Subcutaneous abdominal adipose tissue (tissue), 5 donors: Measurements from ENCODE around the gene DCPS.
"Not testable (repeated sequence)": the region's sequence is repeated elsewhere in the genome, so short reads cannot be mapped to it uniquely, and the experiment has no call there.

Experiments used
- H3K27ac ChIP-seq: one replicate; pipeline ENCODE4 v1.7.0; 2013; ENCODE audit warnings: low read depth, mild to moderate bottlenecking, inconsistent platforms, low read length, moderate library complexity
- H3K27me3 ChIP-seq, 5 donors: one replicate each; pipeline ENCODE4 v1.7.0; 2013; ENCODE audit warnings: low read length in 5 of 5, inconsistent platforms in 1 of 5; ENCODE audit not compliant: control insufficient read depth in 5 of 5, insufficient read depth in 4 of 5
- H3K36me3 ChIP-seq, 5 donors: one replicate each; pipeline ENCODE4 v1.7.0; 2013; ENCODE audit warnings: low read length in 5 of 5; ENCODE audit not compliant: control insufficient read depth in 5 of 5, insufficient read depth in 5 of 5
- H3K4me1 ChIP-seq, 5 donors: one replicate each; pipeline ENCODE4 v1.7.0; 2013; ENCODE audit warnings: low read length in 5 of 5, mild to moderate bottlenecking in 3 of 5, moderate library complexity in 1 of 5; ENCODE audit not compliant: control insufficient read depth in 5 of 5, insufficient read depth in 5 of 5
- H3K4me3 ChIP-seq, 5 donors: one replicate each; pipeline ENCODE4 v1.7.0; 2013; ENCODE audit warnings: low read length in 5 of 5, low read depth in 1 of 5
- H3K9ac ChIP-seq, 5 donors: one replicate each; pipeline ENCODE4 v1.7.0; 2013; ENCODE audit warnings: low read length in 5 of 5, mild to moderate bottlenecking in 4 of 5, moderate library complexity in 3 of 5
- H3K9me3 ChIP-seq, 5 donors: one replicate each; pipeline ENCODE4 v1.7.0; 2013; ENCODE audit warnings: low read length in 5 of 5; ENCODE audit not compliant: control insufficient read depth in 5 of 5
- donor health status: healthy.
- donor health status: healthy.
- donor health status: healthy.
- donor health status: healthy.
- donor health status: healthy.

Gene DCPS

DNA sequence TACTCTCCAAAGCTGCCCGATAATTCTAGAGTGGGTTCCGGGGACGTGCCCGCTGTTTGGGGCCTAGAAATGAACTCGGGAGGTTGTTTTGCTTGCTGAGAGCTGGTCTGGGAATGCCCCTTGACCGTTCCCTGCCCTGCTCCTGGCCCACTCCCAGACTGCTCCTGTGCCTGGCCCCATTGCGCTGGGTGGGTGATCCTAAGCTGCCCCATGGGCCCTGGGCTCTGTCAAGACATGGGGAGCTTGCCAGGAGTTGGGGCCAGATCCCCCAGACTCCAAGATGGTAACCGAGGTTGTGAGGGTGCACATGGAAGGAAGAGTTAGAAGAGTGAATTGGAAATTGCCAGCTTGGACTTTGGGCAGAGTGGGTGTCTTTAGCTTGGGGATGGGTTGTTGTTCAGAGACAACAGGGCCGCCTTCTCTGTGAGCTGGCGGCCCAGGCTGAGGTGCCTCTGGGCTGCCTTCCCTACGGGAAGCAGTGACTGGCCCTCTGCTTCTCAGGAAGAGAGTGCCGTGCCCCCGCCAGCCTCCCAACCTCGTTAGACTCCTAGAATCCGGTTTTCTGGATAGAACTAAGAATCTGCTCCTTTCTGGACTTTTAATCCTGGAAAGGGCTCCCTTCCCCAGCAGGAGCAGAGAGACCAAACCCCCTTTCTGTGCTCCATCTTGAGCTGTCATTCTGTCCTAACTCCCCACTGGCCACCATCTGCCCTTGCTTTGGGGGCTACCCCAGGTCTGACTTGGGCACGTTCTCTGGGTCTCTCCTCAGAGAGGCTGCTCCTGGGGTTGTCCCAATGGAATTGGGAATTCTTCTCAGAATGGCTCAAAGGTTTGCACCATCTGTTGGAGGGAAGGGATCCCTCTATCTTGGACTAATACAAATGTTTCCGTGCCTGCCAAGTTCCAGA lies 53.4 kb downstream of the DCPS start:
- Histone ChIP-seq H3K9me3 (no peaks in the 10 kb centered on the region), H3K9ac (peak overlapping the region; percentile 65 to 77 (median 72)), H3K27ac (peak overlapping the region; percentile 90), H3K27me3 (no peaks in the 10 kb centered on the region), H3K4me3 (peak overlapping the region; percentile 48 to 88 (median 79)), H3K36me3 (no peaks in the 10 kb centered on the region), H3K4me1 (peaks cover 15 to 64% (median 60%) of the 10 kb centered on the region in 5 donors)

DNA sequence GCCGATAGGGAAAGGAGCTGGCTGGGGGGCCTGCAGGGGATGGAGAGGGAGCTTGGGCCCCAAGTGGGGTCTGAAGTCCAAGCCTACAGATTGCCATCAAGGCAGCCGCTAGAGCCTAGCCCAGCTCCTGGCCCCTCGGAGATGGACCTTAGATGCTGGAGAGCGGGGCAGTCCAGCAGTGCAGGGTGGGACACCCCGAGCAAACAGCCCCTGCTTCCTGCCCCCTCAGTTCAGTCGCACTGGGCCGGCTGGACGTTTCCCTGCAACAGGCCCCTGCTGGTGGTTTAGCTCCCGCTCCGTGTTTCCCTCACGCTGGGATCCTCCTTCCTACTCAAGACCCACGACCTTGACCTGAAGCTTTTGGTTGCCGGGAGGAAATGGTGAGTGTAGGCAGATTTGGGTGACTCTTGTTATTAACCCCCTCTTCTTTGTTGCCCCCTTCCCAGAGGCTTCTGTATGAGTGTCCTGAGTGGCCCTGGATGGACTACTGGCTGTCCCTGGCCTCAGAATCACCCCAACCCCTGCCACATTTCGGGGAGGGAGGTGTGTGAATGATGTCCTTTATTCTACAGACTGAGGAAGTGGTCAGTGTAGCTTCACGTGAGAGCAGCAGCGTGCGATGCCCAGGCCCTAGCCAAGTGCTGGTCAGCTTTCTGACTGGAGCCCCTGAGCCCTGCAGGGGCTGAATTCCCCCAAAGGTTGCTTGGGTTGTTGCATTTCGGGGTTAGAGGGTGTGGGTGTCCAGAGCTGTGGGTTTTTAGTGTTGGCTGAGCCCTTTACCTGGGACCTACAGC lies 54.3 kb downstream of the DCPS start:
- peaks cover 15 to 69% (median 65%) of the 10 kb centered on the region in 5 donors for H3K4me1 ChIP-seq
- peak overlapping the region; percentile 90 for H3K27ac ChIP-seq
- H3K4me3 ChIP-seq = peak overlapping the region in 4 of 5 donors; percentile 1 to 79 (median 21)
- H3K36me3 ChIP-seq = no peaks in the 10 kb centered on the region
- H3K9me3 ChIP-seq = no peaks in the 10 kb centered on the region
- no peaks in the 10 kb centered on the region for H3K27me3 ChIP-seq
- H3K9ac ChIP-seq = peak overlapping the region in 2 of 5 donors; percentile 65 to 77

DNA sequence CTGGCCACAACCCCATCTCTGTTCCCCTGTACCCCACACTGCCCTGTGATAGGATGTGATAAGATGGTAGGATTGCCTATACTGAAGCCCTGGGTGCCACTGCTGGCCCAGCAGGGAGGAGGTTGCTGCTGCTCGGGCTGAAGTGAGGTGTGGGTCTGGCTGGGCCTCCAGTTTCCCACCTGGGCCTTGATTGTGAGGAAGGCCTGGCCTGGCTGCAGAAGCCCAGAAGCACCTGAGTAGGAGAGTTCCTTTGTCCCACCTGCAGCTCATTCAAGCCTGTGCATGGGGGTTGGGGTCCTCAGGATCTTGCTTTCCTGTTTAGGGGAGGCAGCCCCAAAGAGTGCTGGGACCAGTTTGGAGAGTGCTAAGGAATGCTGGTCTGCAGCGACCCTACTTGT lies 54.9 kb downstream of the DCPS start:
- H3K9me3 ChIP-seq = no peaks in the 10 kb centered on the region
- peak overlapping the region in 1 of 5 donors; percentile 11 for H3K4me3 ChIP-seq
- H3K9ac ChIP-seq = peak overlapping the region in 1 of 5 donors; percentile 47
- H3K36me3 ChIP-seq = no peaks in the 10 kb centered on the region
- H3K27ac ChIP-seq = peak overlapping the region; percentile 60
- peaks cover 15 to 69% (median 66%) of the 10 kb centered on the region in 5 donors for H3K4me1 ChIP-seq
- no peaks in the 10 kb centered on the region for H3K27me3 ChIP-seq

DNA sequence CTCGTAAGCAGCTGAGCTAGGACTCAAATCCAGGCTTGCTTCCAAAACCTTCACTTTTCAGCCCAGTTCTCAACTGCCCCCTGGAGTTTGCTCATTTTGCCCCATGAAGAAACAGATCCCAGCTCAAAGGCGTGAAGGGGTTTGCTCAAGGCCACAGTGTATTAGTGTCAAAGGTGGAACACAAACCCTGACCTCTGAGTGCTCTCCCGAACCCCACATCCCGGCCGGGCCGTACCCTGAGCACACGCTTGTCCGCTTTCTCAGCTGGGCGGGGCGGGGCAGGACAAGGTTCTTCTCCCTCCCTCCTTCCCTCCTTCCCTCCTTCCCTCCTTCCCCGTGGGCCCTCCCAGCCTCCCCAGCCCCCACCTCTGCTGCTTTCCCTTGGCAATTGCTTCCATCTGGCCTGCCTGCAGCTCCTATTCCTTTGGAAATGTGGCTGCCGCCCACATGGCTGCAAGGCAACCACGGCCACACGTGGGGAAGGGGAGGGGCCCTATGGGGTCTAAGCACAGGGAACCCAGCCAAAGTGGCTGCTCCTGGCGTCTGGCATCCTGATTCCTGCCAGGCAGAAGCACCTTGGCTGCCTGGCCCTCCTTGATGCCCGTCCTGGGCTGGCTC lies 55.7 kb downstream of the DCPS start:
- Histone ChIP-seq H3K9me3 (no peaks in the 10 kb centered on the region), H3K27me3 (no peaks in the 10 kb centered on the region), H3K27ac (peak overlapping the region; percentile 60), H3K9ac (peak overlapping the region in 1 of 5 donors; percentile 47), H3K36me3 (no peaks in the 10 kb centered on the region), H3K4me3 (peak overlapping the region in 4 of 5 donors; percentile 9 to 48 (median 36)), H3K4me1 (peaks cover 15 to 66% (median 62%) of the 10 kb centered on the region in 5 donors)

DNA sequence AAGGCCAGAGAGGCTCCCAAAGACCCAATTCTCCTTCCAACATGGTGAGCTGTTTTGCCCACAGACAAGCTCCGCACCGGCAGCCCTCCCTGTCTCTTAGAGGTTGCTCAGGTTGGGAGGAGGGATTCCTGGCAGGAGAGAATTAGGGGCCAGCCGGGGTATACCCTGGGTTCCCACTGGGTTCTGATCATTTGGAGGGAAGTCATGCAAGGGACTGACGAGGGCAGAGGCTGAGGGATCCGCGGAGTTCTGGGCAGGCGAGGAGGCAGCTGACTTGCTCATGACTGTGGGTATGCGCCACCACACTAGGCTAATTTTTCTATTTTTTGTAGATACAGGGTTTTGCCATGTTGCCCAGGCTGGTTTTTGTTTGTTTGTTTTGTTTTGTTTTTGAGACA lies 56.2 kb downstream of the DCPS start:
- peak overlapping the region in 2 of 5 donors; percentile 4 to 48 for H3K4me3 ChIP-seq

DNA sequence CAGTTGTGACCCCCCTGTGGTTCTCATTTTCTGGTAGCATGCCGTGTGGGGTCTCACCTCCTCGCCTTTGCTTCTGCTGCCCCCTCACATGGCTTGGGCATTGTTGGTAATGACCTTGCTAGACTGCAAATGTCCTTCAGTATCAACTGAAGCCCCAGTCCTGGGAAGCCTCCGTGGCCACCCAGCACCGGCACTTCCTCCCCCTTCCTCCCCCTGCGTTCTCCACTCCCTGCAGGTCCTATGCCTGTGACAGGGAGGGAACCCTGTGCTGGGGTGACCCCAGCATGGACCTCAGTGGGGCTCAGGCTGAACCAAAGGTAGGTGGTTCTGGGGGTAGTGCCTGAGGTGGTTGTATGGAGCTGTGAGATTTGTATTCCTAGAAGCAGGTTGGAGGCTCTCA lies 57.5 kb downstream of the DCPS start:
- Histone ChIP-seq H3K36me3 (no peaks in the 10 kb centered on the region), H3K27ac (no peak overlapping the region), H3K4me3 (no peak overlapping the region), H3K4me1 (peaks cover 8 to 62% (median 54%) of the 10 kb centered on the region in 5 donors), H3K9ac (no peak overlapping the region), H3K9me3 (no peaks in the 10 kb centered on the region), H3K27me3 (no peaks in the 10 kb centered on the region)

More for the DNA sequence above, 56.2 kb downstream of the DCPS start:
- Histone ChIP-seq H3K9me3 (no peaks in the 10 kb centered on the region), H3K27me3 (no peaks in the 10 kb centered on the region), H3K27ac (peak overlapping the region; percentile 60), H3K36me3 (no peaks in the 10 kb centered on the region), H3K9ac (no peak overlapping the region), H3K4me1 (peaks cover 10 to 61% (median 57%) of the 10 kb centered on the region in 5 donors)

DNA sequence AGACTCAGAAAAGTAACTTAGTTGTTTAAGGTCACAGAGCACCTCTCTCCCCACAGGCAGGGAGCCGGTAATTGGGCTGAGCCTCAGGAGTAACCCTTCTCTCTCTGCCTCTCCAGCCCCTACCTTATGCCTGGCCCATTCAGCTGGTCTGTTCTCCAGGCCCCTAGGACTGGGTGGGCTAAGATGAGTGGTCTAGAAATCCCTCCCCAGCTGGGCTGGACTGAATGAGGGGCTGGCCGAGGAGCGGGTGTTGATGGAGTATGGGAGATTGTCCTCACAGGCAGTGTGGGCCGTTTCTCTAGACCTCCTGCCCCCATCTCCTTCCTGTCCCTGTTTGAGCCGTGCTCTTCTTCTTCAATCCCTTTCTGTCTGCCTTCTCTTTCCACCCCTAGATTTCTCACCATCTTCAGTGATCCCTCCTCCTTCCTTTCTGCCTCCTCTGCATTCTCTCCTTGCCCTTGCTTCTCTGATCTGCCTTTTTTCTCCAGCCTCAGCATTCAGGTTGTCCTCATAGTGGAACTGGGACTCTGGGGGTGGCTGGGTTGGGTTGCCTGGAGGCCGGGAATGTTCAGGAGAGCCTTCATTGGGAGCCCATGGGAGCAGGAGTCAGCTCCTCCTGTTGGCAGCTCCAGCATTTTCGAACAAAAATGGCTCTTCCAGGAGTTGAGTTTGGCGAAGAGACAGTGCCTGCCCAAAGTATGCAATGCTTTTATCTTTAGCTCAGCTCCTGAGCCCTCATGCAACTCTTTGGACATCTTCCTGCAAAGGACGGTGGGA lies 59.2 kb downstream of the DCPS start:
- Histone ChIP-seq H3K4me1 (peaks cover 3 to 47% (median 40%) of the 10 kb centered on the region in 5 donors), H3K36me3 (no peaks in the 10 kb centered on the region), H3K4me3 (no peak overlapping the region), H3K27ac (no peak overlapping the region), H3K9me3 (no peaks in the 10 kb centered on the region), H3K27me3 (no peaks in the 10 kb centered on the region), H3K9ac (no peak overlapping the region)

DNA sequence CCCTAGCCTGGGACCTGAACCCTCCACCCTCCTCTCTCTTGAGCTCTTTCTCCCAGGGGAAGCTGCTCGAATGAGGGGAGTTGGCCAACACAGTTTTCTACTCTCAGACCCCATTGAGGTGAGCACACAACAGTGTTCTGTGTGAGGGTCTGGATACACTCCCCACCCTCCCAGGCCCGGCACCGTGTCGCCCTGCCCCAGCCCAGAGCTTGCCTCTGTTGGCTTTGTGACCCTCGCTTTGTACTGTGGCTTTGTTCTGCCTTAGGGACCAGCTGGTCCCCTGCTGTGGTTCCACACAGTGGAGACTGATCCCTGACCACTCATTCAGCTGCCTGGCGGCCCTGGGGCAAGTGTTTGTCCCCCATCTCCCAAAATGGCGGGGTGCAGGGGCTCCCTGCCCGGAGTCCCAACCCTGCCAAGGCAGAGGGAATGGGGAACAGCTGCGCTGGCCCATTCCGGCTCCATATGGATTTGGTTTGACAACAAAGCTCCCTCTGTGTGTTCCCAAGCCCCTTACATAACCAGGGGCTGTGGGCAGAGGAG lies 59.9 kb downstream of the DCPS start:
- no peak overlapping the region for H3K4me3 ChIP-seq
- H3K27me3 ChIP-seq = no peaks in the 10 kb centered on the region
- H3K9ac ChIP-seq = no peak overlapping the region
- no peaks in the 10 kb centered on the region for H3K36me3 ChIP-seq
- no peak overlapping the region for H3K27ac ChIP-seq
- peaks cover 3 to 40% (median 33%) of the 10 kb centered on the region in 5 donors for H3K4me1 ChIP-seq
- no peaks in the 10 kb centered on the region for H3K9me3 ChIP-seq

DNA sequence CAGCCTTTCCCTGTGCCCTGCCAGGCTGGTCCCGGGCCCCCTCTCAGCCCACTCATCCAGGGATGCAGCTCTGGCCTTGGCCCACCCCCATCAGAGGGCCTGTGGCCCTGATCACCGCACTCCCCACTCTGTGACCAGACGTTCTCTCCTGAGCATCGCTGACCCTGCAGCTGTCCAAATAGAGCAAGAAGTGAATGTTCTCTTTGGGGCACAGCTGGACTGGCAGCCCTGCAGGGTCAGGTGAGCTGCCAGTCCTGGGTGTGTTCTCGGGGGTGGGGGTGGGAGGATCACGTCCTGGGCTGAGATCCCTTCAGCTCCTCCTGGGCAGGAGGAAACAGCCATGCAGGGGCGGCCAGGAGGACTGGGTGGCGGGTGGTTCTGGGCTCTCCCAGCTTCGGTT lies 60.9 kb downstream of the DCPS start:
- H3K9ac ChIP-seq, H3K27me3 ChIP-seq, H3K36me3 ChIP-seq, H3K9me3 ChIP-seq, H3K4me3 ChIP-seq, H3K27ac ChIP-seq: not testable (repeated sequence)
- peaks cover 0 to 32% (median 23%) of the 10 kb centered on the region in 5 donors for H3K4me1 ChIP-seq
